A673 (cell line): ENCODE data around the gene TRAPPC14.

Experiments
- EZH2 ChIP-seq: fragments of 200-600 bp; sonication (generic); IDR thresholded peaks from 2 replicates; pipeline ENCODE4 v1.6.1; 2017; ENCODE audit warnings: borderline replicate concordance, low read depth, mild to moderate bottlenecking, mixed read lengths, antibody characterized with exemption, low read length; ENCODE audit not compliant: poor library complexity, severe bottlenecking
- TF ChIP-seq, protein P1 (sequence below): fragments of 300-800, 200-600 bp; sonication (generic); conservative IDR thresholded peaks from 2 replicates; pipeline ENCODE4 v1.5.1; 2017; ENCODE audit warnings: low read depth, mild to moderate bottlenecking, antibody characterized with exemption, low read length, moderate library complexity, mixed read lengths

DNA sequence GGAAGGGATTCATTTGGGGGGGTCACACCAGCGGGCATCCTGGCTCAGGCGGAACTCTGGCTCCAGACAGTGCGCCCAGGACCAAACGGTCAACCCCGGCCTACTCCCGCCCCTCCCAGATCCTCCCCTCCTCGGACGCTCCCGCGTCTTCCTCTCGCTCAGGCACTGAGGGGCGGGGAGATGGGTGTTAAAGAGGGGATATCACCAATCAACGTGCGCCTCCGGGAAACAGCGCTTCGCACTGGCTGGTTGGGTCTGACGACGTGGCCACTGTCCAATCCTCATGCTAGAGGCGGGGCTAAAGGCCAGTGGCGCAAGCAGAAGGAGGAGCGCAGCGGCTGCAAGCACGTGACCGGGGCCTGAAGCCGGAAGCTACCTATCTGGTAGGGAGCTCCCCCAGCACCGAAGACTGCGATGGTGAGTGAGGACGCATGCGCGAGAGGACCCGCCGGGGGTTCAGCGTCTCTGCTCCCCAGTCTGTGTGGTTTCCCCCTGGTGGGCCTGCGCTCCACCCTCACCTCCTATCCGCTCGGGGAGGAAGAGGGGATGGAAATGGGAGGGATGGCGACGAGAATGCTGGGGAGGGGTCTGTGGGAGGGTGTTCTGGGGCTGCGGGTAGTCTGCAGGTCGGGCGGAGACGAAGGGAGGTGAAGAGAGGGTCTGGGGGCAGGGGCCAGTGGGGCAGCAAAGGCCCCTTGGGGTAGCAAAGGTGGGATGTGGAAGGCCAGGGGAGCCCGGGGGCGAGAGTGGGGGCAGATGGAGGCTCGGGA is 9.8 kb downstream of the TRAPPC14 start, which contains the start of gene LAMTOR4:
- TF ChIP-seq, protein P1, sequence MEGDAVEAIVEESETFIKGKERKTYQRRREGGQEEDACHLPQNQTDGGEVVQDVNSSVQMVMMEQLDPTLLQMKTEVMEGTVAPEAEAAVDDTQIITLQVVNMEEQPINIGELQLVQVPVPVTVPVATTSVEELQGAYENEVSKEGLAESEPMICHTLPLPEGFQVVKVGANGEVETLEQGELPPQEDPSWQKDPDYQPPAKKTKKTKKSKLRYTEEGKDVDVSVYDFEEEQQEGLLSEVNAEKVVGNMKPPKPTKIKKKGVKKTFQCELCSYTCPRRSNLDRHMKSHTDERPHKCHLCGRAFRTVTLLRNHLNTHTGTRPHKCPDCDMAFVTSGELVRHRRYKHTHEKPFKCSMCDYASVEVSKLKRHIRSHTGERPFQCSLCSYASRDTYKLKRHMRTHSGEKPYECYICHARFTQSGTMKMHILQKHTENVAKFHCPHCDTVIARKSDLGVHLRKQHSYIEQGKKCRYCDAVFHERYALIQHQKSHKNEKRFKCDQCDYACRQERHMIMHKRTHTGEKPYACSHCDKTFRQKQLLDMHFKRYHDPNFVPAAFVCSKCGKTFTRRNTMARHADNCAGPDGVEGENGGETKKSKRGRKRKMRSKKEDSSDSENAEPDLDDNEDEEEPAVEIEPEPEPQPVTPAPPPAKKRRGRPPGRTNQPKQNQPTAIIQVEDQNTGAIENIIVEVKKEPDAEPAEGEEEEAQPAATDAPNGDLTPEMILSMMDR = no peak
- TF ChIP-seq EZH2 = no peak
